Chondrocyte (in vitro differentiated cells): ENCODE data around the gene PLPP4. TPM values are rescaled to one million over a fixed set of nuclear protein-coding genes. Genes with fewer than 3 reads are reported as not detected.

ENCODE experiments used
- DNase-seq: peaks from one replicate; pipeline ENCODE4 v3.0.0; 2021; ENCODE audit warnings: mixed read lengths, low spot score
- H3K27ac Mint-ChIP-seq: one replicate; pipeline ENCODE4 v1.8.0; 2021; ENCODE audit warnings: mild to moderate bottlenecking, moderate library complexity, mixed read lengths; ENCODE audit not compliant: unreplicated experiment
- H3K27me3 Mint-ChIP-seq: 2 replicates; pipeline ENCODE4 v1.8.0; 2021; ENCODE audit warnings: low read depth, mixed read lengths
- H3K36me3 Mint-ChIP-seq: 2 replicates; pipeline ENCODE4 v1.8.0; 2021; ENCODE audit warnings: low read depth, mixed read lengths
- H3K4me1 Mint-ChIP-seq: 2 replicates; pipeline ENCODE4 v1.8.0; 2021; ENCODE audit warnings: low read depth, mild to moderate bottlenecking, mixed read lengths
- H3K4me3 Mint-ChIP-seq: one replicate; pipeline ENCODE4 v1.8.0; 2021; ENCODE audit warnings: mild to moderate bottlenecking, moderate library complexity, mixed read lengths; ENCODE audit not compliant: unreplicated experiment
- H3K9me3 Mint-ChIP-seq: 2 replicates; pipeline ENCODE4 v1.8.0; 2021; ENCODE audit warnings: low read depth, mixed read lengths
- CTCF ChIP-seq: fragments of 200-600 bp; sonication (generic); IDR thresholded peaks from 2 replicates; pipeline ENCODE4 v1.5.0; 2021; ENCODE audit warnings: antibody characterized with exemption, mild to moderate bottlenecking, moderate library complexity
- total RNA-seq: library from RNA; stranded (reverse); gene quantifications from 3 replicates; pipeline ENCODE4 v1.2.1, GENCODE V29; 2021

Gene PLPP4
- total RNA-seq, 1 donor from 2014 or later: 3.0 TPM

- Mint-ChIP-seq H3K9me3 (peaks cover 19% of the 10 kb centered on the region), H3K27me3 (peaks cover 6% of the 10 kb centered on the region), H3K27ac (peak overlapping the region; percentile 57), H3K36me3 (peaks cover 5% of the 10 kb centered on the region), H3K4me3 (no peak overlapping the region), H3K4me1 (peaks cover 19% of the 10 kb centered on the region)
- DNase-seq: no peak
- no peak for TF ChIP-seq CTCF
Measured at GRCh38 chr10:120477021-120477742, 20.2 kb downstream of the PLPP4 start.

- Mint-ChIP-seq H3K36me3 (peaks cover 3% of the 10 kb centered on the region), H3K27ac (peak overlapping the region; percentile 57), H3K4me1 (peaks cover 19% of the 10 kb centered on the region), H3K4me3 (no peak overlapping the region), H3K9me3 (peaks cover 16% of the 10 kb centered on the region), H3K27me3 (peaks cover 2% of the 10 kb centered on the region)
- no peak for TF ChIP-seq CTCF
- no peak for DNase-seq
Measured at GRCh38 chr10:120477743-120478141, 20.7 kb downstream of the PLPP4 start.

GRCh38 chr10:120478386-120478785 lies 21.4 kb downstream of the PLPP4 start:
- Mint-ChIP-seq H3K4me3 (no peak overlapping the region), H3K9me3 (peaks cover 13% of the 10 kb centered on the region), H3K4me1 (peaks cover 19% of the 10 kb centered on the region), H3K27ac (no peak overlapping the region), H3K27me3 (no peaks in the 10 kb centered on the region), H3K36me3 (peaks cover 4% of the 10 kb centered on the region)
- no peak for TF ChIP-seq CTCF
- no peak for DNase-seq

GRCh38 chr10:120479506-120479905 lies 22.5 kb downstream of the PLPP4 start:
- H3K36me3 Mint-ChIP-seq: peaks cover 4% of the 10 kb centered on the region
- H3K27me3 Mint-ChIP-seq: no peaks in the 10 kb centered on the region
- TF ChIP-seq CTCF: no peak

GRCh38 chr10:120480065-120480600 lies 23.1 kb downstream of the PLPP4 start:
- H3K9me3 Mint-ChIP-seq: peaks cover 13% of the 10 kb centered on the region
- no peak for TF ChIP-seq CTCF
- H3K36me3 Mint-ChIP-seq: peaks cover 4% of the 10 kb centered on the region
- no peak overlapping the region for H3K27ac Mint-ChIP-seq
- H3K4me1 Mint-ChIP-seq: peaks cover 19% of the 10 kb centered on the region
- no peak overlapping the region for H3K4me3 Mint-ChIP-seq
- no peak for DNase-seq
- H3K27me3 Mint-ChIP-seq: no peaks in the 10 kb centered on the region

More at GRCh38 chr10:120479506-120479905, 22.5 kb downstream of the PLPP4 start:
- Mint-ChIP-seq H3K27ac (no peak overlapping the region), H3K4me3 (no peak overlapping the region), H3K9me3 (peaks cover 13% of the 10 kb centered on the region), H3K4me1 (peaks cover 19% of the 10 kb centered on the region)
- no peak for DNase-seq
